ENCODE measurements around the gene MYCBPAP. TPM values are rescaled to one million over a fixed set of nuclear protein-coding genes. Genes with fewer than 3 reads are reported as not detected.

Gene MYCBPAP
- total RNA-seq, 2 experiments from 2014 or later: 4.0 to 4.4 TPM

- POLR2A ChIA-PET: interaction anchor here (1.0 to 1.1 kb wide), 2 partner anchors 79 to 234 kb away, joined by 4 read pairs; no protein-coding TSS in a partner anchor
- Mint-ChIP-seq H3K27ac (peak overlapping the region; percentile 48), H3K9me3 (no peaks in the 10 kb centered on the region), H3K27me3 (peaks cover 15% of the 10 kb centered on the region), H3K4me1 (peaks cover 14% of the 10 kb centered on the region), H3K36me3 (no peaks in the 10 kb centered on the region), H3K4me3 (peak overlapping the region; percentile 86)
- ATAC-seq (ENCODE audit: low read depth): no peak
- DNase-seq: no peak
These were observed 38.4 kb downstream of the MYCBPAP start for GRCh38 chr17:50546701-50547034.

- POLR2A ChIA-PET: interaction anchor here (1.0 to 1.1 kb wide), 3 partner anchors 43 to 233 kb away, joined by 3 to 4 read pairs (median 4); no protein-coding TSS in a partner anchor
- Mint-ChIP-seq H3K4me1 (peaks cover 13% of the 10 kb centered on the region), H3K36me3 (no peaks in the 10 kb centered on the region), H3K27me3 (peaks cover 15% of the 10 kb centered on the region), H3K27ac (peak within 1 kb of the TSS; percentile 85), H3K4me3 (peak within 1 kb of the TSS; percentile 86), H3K9me3 (no peaks in the 10 kb centered on the region)
- ATAC-seq (ENCODE audit: low read depth) (peak; percentile 92), DNase-seq (peak; percentile 92)
These were observed 38.9 kb downstream of the MYCBPAP start, which contains the start of gene SPATA20 for GRCh38 chr17:50547035-50547735. Gene SPATA20 (plus strand): TSS chr17:50547174. CDS start chr17:50547209, 35 bp downstream.

GRCh38 chr17:50547736-50548083 is 39.5 kb downstream of the MYCBPAP start:
- H3K9me3 Mint-ChIP-seq: no peaks in the 10 kb centered on the region
- no peak for ATAC-seq (ENCODE audit: low read depth)
- H3K4me1 Mint-ChIP-seq: peaks cover 10% of the 10 kb centered on the region
- DNase-seq: no peak
- H3K4me3 Mint-ChIP-seq: peak overlapping the region; percentile 86
- POLR2A ChIA-PET: interaction anchor here (1.0 to 1.2 kb wide), 2 partner anchors 44 to 159 kb away, joined by 3 read pairs; no protein-coding TSS in a partner anchor
- H3K36me3 Mint-ChIP-seq: no peaks in the 10 kb centered on the region
- peaks cover 15% of the 10 kb centered on the region for H3K27me3 Mint-ChIP-seq
- peak overlapping the region; percentile 85 for H3K27ac Mint-ChIP-seq

DNA sequence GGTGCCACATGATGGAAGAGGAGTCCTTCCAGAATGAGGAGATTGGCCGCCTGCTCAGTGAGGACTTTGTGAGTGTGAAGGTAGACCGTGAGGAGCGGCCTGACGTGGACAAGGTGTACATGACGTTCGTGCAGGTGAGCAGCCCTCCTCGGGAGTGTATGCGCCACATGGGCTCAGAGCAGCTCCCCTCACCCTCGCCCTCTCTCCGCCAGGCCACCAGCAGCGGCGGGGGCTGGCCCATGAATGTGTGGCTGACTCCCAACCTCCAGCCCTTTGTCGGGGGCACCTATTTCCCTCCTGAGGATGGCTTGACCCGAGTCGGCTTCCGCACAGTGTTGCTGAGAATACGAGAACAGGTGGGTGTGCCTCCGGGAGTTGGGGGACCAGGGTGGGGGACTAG is 40.6 kb downstream of the MYCBPAP start:
- no peak for ATAC-seq (ENCODE audit: low read depth)
- Mint-ChIP-seq H3K4me3 (peak overlapping the region; percentile 2), H3K36me3 (no peaks in the 10 kb centered on the region), H3K27ac (no peak overlapping the region), H3K27me3 (peaks cover 15% of the 10 kb centered on the region), H3K4me1 (peaks cover 10% of the 10 kb centered on the region), H3K9me3 (no peaks in the 10 kb centered on the region)
- POLR2A ChIA-PET: interaction anchor here (1.2 kb wide), 1 partner anchor 158 kb away, joined by 3 read pairs; no protein-coding TSS in a partner anchor
- DNase-seq: no peak

DNA sequence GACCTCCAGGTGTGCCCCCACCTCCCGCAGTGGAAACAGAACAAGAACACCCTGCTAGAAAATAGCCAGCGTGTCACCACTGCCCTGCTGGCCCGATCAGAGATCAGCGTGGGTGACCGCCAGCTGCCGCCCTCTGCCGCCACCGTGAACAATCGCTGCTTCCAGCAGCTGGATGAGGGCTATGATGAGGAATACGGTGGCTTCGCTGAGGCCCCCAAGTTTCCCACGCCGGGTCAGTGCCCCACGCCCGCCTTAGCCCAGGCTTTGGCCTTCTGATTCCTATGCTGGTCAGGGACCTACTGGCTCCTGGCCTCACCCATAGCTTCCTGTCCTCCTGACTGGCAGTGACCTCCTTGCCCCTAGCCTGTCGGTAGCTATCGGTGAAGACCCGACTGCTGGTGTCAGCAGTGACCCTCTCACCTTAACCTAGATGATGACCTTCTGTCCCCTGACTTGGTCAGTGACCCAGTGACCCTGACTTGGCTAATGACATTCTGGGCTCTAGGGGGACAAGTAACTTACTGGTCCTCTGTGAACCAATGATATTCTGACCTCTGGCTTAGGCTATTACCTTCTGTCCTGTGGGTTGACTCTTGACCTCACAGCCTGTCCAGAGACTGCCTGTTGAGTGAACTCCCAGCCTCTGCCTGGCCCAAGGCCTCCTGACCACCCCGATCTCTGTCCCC is 41.2 kb downstream of the MYCBPAP start:
- peaks cover 9% of the 10 kb centered on the region for H3K4me1 Mint-ChIP-seq
- peak overlapping the region; percentile 2 for H3K4me3 Mint-ChIP-seq
- no peaks in the 10 kb centered on the region for H3K36me3 Mint-ChIP-seq
- H3K27me3 Mint-ChIP-seq: peaks cover 11% of the 10 kb centered on the region
- POLR2A ChIA-PET: no interaction called here
- no peak for ATAC-seq (ENCODE audit: low read depth)
- H3K27ac Mint-ChIP-seq: no peak overlapping the region
- no peaks in the 10 kb centered on the region for H3K9me3 Mint-ChIP-seq
- no peak for DNase-seq

DNA sequence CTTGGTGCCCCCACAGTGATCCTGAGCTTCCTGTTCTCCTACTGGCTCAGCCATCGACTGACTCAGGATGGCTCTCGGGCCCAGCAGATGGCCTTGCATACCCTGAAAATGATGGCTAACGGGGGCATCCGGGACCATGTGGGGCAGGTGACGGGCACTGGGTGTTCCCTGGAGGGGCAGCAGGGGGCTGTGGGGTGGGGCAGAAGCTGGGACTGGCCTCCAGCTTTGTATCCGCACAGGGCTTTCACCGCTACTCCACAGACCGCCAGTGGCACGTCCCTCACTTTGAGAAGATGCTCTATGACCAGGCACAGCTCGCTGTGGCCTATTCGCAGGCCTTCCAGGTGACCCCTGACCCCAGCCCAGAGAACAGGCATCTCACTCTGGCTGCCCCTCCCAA is 41.7 kb downstream of the MYCBPAP start:
- H3K36me3 Mint-ChIP-seq: no peaks in the 10 kb centered on the region
- H3K9me3 Mint-ChIP-seq: no peaks in the 10 kb centered on the region
- no peak overlapping the region for H3K27ac Mint-ChIP-seq
- H3K4me1 Mint-ChIP-seq: peaks cover 8% of the 10 kb centered on the region
- no peak overlapping the region for H3K4me3 Mint-ChIP-seq
- POLR2A ChIA-PET: no interaction called here
- DNase-seq (no peak), ATAC-seq (ENCODE audit: low read depth) (no peak)
- peaks cover 7% of the 10 kb centered on the region for H3K27me3 Mint-ChIP-seq

- Mint-ChIP-seq H3K9me3 (no peaks in the 10 kb centered on the region), H3K4me3 (no peak overlapping the region), H3K4me1 (peaks cover 8% of the 10 kb centered on the region), H3K27me3 (no peaks in the 10 kb centered on the region), H3K27ac (no peak overlapping the region), H3K36me3 (no peaks in the 10 kb centered on the region)
- no peak for DNase-seq
- ATAC-seq (ENCODE audit: low read depth): no peak
- POLR2A ChIA-PET: no interaction called here
These were observed 42.6 kb downstream of the MYCBPAP start for GRCh38 chr17:50550661-50551432.

GRCh38 chr17:50551433-50551815 is 43.2 kb downstream of the MYCBPAP start:
- H3K9me3 Mint-ChIP-seq: no peaks in the 10 kb centered on the region
- H3K27ac Mint-ChIP-seq: no peak overlapping the region
- H3K27me3 Mint-ChIP-seq: no peaks in the 10 kb centered on the region
- POLR2A ChIA-PET: no interaction called here
- no peak for DNase-seq
- no peak for ATAC-seq (ENCODE audit: low read depth)
- H3K4me3 Mint-ChIP-seq: no peak overlapping the region
- no peaks in the 10 kb centered on the region for H3K36me3 Mint-ChIP-seq
- peaks cover 6% of the 10 kb centered on the region for H3K4me1 Mint-ChIP-seq

DNA sequence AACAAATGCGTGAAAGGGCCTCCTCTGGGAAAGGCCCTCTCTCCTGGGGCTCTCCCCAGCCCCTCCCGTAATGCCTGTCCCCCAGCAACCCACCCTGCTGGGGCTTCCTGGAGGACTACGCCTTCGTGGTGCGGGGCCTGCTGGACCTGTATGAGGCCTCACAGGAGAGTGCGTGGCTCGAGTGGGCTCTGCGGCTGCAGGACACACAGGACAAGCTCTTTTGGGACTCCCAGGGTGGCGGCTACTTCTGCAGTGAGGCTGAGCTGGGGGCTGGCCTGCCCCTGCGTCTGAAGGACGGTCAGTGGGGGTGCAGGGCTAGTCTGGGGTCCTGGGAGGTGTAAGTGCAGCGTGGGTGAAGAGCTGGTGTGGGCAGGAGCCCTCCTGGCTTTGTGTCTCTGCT is 43.6 kb downstream of the MYCBPAP start:
- Mint-ChIP-seq H3K9me3 (no peaks in the 10 kb centered on the region), H3K36me3 (no peaks in the 10 kb centered on the region), H3K4me3 (no peak overlapping the region), H3K27ac (no peak overlapping the region), H3K27me3 (no peaks in the 10 kb centered on the region), H3K4me1 (peaks cover 4% of the 10 kb centered on the region)
- POLR2A ChIA-PET: no interaction called here
- DNase-seq (no peak), ATAC-seq (ENCODE audit: low read depth) (no peak)

DNA sequence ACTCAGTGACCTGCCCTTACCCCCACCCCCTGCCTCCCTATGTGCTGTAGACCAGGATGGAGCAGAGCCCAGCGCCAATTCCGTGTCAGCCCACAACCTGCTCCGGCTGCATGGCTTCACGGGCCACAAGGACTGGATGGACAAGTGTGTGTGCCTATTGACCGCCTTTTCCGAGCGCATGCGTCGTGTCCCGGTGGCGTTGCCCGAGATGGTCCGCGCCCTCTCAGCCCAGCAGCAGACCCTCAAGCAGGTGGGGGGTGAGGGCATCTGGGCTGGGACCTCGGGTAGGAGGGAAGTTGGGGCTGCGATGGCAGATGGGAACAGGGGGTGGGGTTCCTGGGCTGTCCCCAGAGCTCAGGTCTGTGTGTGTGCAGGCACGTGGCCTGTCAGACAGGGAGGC is 46.0 kb downstream of the MYCBPAP start:
- POLR2A ChIA-PET: no interaction called here

GRCh38 chr17:50556803-50557202 is 48.6 kb downstream of the MYCBPAP start:
- Mint-ChIP-seq H3K4me1 (peaks cover 7% of the 10 kb centered on the region), H3K4me3 (no peak overlapping the region), H3K27ac (no peak overlapping the region), H3K9me3 (no peaks in the 10 kb centered on the region), H3K27me3 (peaks cover 31% of the 10 kb centered on the region), H3K36me3 (no peaks in the 10 kb centered on the region)
- ATAC-seq (ENCODE audit: low read depth): no peak
- DNase-seq: no peak
- POLR2A ChIA-PET: no interaction called here

More for the DNA sequence above, 46.0 kb downstream of the MYCBPAP start:
- no peak overlapping the region for H3K4me3 Mint-ChIP-seq
- H3K4me1 Mint-ChIP-seq: peaks cover 1% of the 10 kb centered on the region
- H3K27ac Mint-ChIP-seq: no peak overlapping the region
- ATAC-seq (ENCODE audit: low read depth) (no peak), DNase-seq (no peak)
- H3K36me3 Mint-ChIP-seq: no peaks in the 10 kb centered on the region
- peaks cover 21% of the 10 kb centered on the region for H3K27me3 Mint-ChIP-seq
- no peaks in the 10 kb centered on the region for H3K9me3 Mint-ChIP-seq

DNA sequence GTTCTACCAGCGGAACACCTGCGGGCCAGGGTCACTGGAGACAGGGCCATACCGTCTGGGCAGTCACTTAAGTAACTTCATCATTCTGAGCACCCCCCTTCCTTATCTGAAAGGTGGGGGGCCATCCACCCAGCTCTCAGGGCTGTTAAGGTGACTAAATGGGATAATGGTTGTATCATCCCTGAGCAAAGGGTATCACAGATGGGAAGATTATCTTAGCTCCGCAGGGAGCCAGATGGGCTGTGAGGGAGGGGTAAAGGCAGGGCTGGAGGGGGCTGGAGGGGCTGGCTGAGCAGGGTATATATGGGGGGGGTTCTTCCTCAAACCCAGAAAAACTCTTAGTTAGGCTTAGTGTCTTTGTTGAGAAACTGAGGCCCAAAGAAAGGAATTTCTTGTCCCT is 49.4 kb downstream of the MYCBPAP start:
- ATAC-seq (ENCODE audit: low read depth): no peak
- Mint-ChIP-seq H3K9me3 (no peaks in the 10 kb centered on the region), H3K4me1 (peaks cover 11% of the 10 kb centered on the region), H3K27me3 (peaks cover 38% of the 10 kb centered on the region), H3K36me3 (no peaks in the 10 kb centered on the region), H3K27ac (no peak overlapping the region), H3K4me3 (no peak overlapping the region)
- POLR2A ChIA-PET: no interaction called here
- no peak for DNase-seq

DNA sequence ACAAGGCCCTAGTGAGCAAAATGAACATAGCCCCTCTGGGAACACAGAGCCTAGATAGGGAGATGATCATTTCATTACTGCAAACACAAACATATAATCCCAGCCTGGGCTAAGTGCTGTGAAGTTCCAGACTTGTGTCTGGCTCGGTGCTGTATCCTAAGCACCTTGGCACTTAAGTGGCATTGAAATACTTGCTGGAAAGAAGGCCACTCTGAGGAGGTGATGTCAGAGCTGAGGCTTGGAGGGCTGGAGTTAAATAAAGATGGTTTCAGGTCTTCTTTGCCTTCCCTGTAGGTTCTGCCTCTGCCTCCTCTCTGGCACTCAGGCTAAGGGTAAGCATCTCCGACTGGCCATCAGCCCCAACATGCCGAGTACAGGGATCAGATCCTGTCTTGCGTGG is 49.9 kb downstream of the MYCBPAP start:
- no peak overlapping the region for H3K27ac Mint-ChIP-seq
- ATAC-seq (ENCODE audit: low read depth) (no peak), DNase-seq (no peak)
- H3K9me3 Mint-ChIP-seq: no peaks in the 10 kb centered on the region
- H3K4me3 Mint-ChIP-seq: no peak overlapping the region
- H3K4me1 Mint-ChIP-seq: peaks cover 11% of the 10 kb centered on the region
- POLR2A ChIA-PET: no interaction called here
- peaks cover 42% of the 10 kb centered on the region for H3K27me3 Mint-ChIP-seq
- H3K36me3 Mint-ChIP-seq: no peaks in the 10 kb centered on the region

All from activated naive CD8-positive, alpha-beta T cell treated with anti-CD3 and anti-CD28 coated beads, Interleukin-2, amount 10 ng/mL, durations not matched to agents 7 days and 5 days (primary cell).